SH-SY5Y (cell line): ENCODE measurements around the gene RASSF9.

Experiments used
- GATA2 ChIP-seq: IDR thresholded peaks from 2 replicates; pipeline ENCODE4 v1.6.1; 2011; ENCODE audit warnings: mild to moderate bottlenecking, low read depth, low read length
- GATA3 ChIP-seq: IDR thresholded peaks from 2 replicates; pipeline ENCODE4 v1.6.1; 2011; ENCODE audit warnings: low read depth, mild to moderate bottlenecking, low read length, moderate library complexity

DNA sequence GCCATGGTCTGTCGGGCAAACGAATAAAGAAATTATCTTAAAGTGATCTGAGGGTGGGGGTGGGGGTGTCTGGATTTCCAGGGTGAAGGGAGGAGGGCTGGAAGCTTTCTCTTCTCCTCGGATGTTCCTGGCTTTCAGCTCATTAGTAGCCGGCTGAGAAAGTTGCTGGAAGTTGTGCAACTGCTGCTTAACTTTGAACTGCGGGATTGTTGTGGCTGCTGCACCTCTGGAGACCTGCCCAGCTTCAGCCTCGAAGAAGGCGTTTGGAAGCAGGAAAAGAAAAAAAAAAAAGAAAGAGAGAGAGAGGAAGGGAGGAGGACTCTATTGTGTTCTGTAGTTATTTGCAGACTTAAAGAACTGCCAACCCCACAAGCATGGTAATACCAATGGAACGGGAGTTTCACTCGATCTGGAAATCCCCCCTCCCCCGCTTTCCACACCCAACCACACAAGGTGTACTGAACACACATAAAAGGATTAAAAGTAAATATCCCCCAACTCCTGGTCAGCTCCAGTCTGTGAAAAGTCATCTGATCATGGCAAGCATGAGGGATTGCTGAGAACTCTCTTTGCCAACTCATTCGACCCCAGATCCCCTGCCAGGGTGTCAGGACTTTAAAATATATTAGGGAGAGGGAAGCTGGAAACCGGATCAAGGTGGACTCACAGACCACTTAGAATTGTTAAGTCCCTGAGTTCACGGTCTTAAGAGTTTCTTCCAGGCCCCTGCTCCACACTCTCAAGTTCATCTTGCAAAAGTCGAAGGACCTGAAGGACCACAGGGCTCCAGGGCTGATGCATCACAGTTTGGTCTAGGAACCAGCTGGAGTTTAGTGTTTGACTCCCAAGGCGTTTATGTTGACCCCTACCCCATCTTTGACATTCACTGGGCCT is at the start of gene RASSF9:
- TF ChIP-seq GATA3 (no peak), GATA2 (no peak)
